ENCODE results near the gene FRAS1.
A peak's percentile ranks its signal among the peaks of the same experiment; 100 is the strongest.

FRAS1 gene

GRCh38 chr4:78558410-78558809, 501.3 kb downstream of the FRAS1 start:
- no peak for DNase-seq

GRCh38 chr4:78560296-78560963, 503.3 kb downstream of the FRAS1 start:
- DNase-seq, result no peak

- no peak for DNase-seq
Observed at GRCh38 chr4:78561677-78562076, 504.6 kb downstream of the FRAS1 start.

- no peak for DNase-seq
Observed at GRCh38 chr4:78562687-78563086, 505.6 kb downstream of the FRAS1 start.

- DNase-seq, result no peak
Observed at GRCh38 chr4:78565971-78566372, 508.8 kb downstream of the FRAS1 start.

- DNase-seq, result no peak
Observed at GRCh38 chr4:78566834-78567499, 509.8 kb downstream of the FRAS1 start.

GRCh38 chr4:78567500-78568060, 510.5 kb downstream of the FRAS1 start:
- DNase-seq, result no peak

GRCh38 chr4:78568640-78569305, 511.6 kb downstream of the FRAS1 start:
- no peak for DNase-seq

- peak in 1 of 2 experiments; percentile 3 for DNase-seq
Observed at GRCh38 chr4:78569306-78569821, 512.2 kb downstream of the FRAS1 start.

GRCh38 chr4:78570117-78570516, 513.0 kb downstream of the FRAS1 start:
- DNase-seq, result no peak

- no peak for DNase-seq
Observed at GRCh38 chr4:78571804-78572203, 514.7 kb downstream of the FRAS1 start.

GRCh38 chr4:78578674-78579425, 521.7 kb downstream of the FRAS1 start:
- DNase-seq, result no peak

- DNase-seq, result no peak
Observed at GRCh38 chr4:78581618-78582017, 524.5 kb downstream of the FRAS1 start.

- no peak for DNase-seq
Observed at GRCh38 chr4:78584863-78585547, 527.9 kb downstream of the FRAS1 start.

GRCh38 chr4:78585633-78586032, 528.5 kb downstream of the FRAS1 start:
- DNase-seq, result no peak

- DNase-seq, result no peak
Observed at GRCh38 chr4:78588894-78589545, 531.9 kb downstream of the FRAS1 start.

GRCh38 chr4:78591404-78591803, 534.3 kb downstream of the FRAS1 start:
- no peak for DNase-seq

- DNase-seq, result no peak
Observed at GRCh38 chr4:78592088-78592783, 535.1 kb downstream of the FRAS1 start.

Measured in NCI-H446 (cell line).